Brain microvascular endothelial cell (primary cell): ENCODE results near the gene BACH2.
"Not testable (repeated sequence)": the region's sequence is repeated elsewhere in the genome, so short reads cannot be mapped to it uniquely, and the experiment has no call there.

ENCODE experiments used
- DNase-seq: peaks from one replicate; pipeline ENCODE4 v3.0.0-alpha.2; 2020
- H3K27ac ChIP-seq: fragments of 250-450 bp; sonication (Bioruptor Pico); 2 replicates; pipeline ENCODE4 v1.5.1; 2020; ENCODE audit warnings: mild to moderate bottlenecking, moderate library complexity
- H3K27me3 ChIP-seq: fragments of 250-450 bp; sonication (Bioruptor Pico); replicated peaks from 2 replicates; pipeline ENCODE4 v1.5.1; 2020; ENCODE audit warnings: mild to moderate bottlenecking
- H3K36me3 ChIP-seq: fragments of 250-450 bp; sonication (Bioruptor Pico); replicated peaks from 2 replicates; pipeline ENCODE4 v1.5.1; 2020; ENCODE audit warnings: mild to moderate bottlenecking
- H3K4me3 ChIP-seq: 2 replicates; pipeline ENCODE4 v1.5.1; 2011; ENCODE audit warnings: low read depth, mild to moderate bottlenecking, control low read depth, low read length, moderate library complexity
- CTCF ChIP-seq: IDR thresholded peaks from 2 replicates; pipeline ENCODE4 v1.5.1; 2011; ENCODE audit warnings: low read depth, mild to moderate bottlenecking, moderate library complexity, low read length, control low read depth, inconsistent platforms; ENCODE audit errors: missing control alignments
- in situ Hi-C: cut with HindIII; loops from 2 replicates; pipeline ENCODE4 v1.10.0; 2017; ENCODE audit warnings: low sequenced_read_pairs, low pct_ligation_motif_present

BACH2 gene

GRCh38 chr6:89921197-89921596 lies 375.4 kb downstream of the BACH2 start:
- Histone ChIP-seq H3K27me3 (no peaks in the 10 kb centered on the region), H3K36me3 (no peaks in the 10 kb centered on the region), H3K27ac (no peak overlapping the region), H3K4me3 (no peak overlapping the region)
- in situ Hi-C loops = no loop called here
- TF ChIP-seq CTCF = no peak
- DNase-seq = no peak

GRCh38 chr6:89917801-89918366 lies 378.8 kb downstream of the BACH2 start:
- no peaks in the 10 kb centered on the region for H3K36me3 ChIP-seq
- no peak overlapping the region for H3K27ac ChIP-seq
- no peak for TF ChIP-seq CTCF
- in situ Hi-C loops = no loop called here
- no peak for DNase-seq
- H3K4me3 ChIP-seq = no peak overlapping the region
- no peaks in the 10 kb centered on the region for H3K27me3 ChIP-seq

GRCh38 chr6:89917216-89917615 lies 379.4 kb downstream of the BACH2 start:
- Histone ChIP-seq H3K27me3 (no peaks in the 10 kb centered on the region), H3K27ac (no peak overlapping the region), H3K36me3 (no peaks in the 10 kb centered on the region), H3K4me3 (no peak overlapping the region)
- DNase-seq = no peak
- TF ChIP-seq CTCF = no peak
- in situ Hi-C loops = no loop called here

- Histone ChIP-seq H3K4me3 (no peak overlapping the region), H3K36me3 (no peaks in the 10 kb centered on the region), H3K27me3 (no peaks in the 10 kb centered on the region), H3K27ac (no peak overlapping the region)
- no peak for TF ChIP-seq CTCF
- in situ Hi-C loops = no loop called here
- no peak for DNase-seq
Observed at GRCh38 chr6:89916136-89916920, 380.3 kb downstream of the BACH2 start.

GRCh38 chr6:89910902-89911240 lies 385.8 kb downstream of the BACH2 start:
- H3K27ac ChIP-seq = no peak overlapping the region
- no peak for DNase-seq
- no peaks in the 10 kb centered on the region for H3K36me3 ChIP-seq
- TF ChIP-seq CTCF = no peak
- no peaks in the 10 kb centered on the region for H3K27me3 ChIP-seq
- no peak overlapping the region for H3K4me3 ChIP-seq
- in situ Hi-C loops = no loop called here

GRCh38 chr6:89910001-89910901 lies 386.4 kb downstream of the BACH2 start:
- H3K4me3 ChIP-seq, DNase-seq, H3K27ac ChIP-seq, H3K27me3 ChIP-seq, in situ Hi-C loops, H3K36me3 ChIP-seq: not testable (repeated sequence)
